Measurements from ENCODE around the gene MEIKIN. TPM values are rescaled to one million over a fixed set of nuclear protein-coding genes. Genes with fewer than 3 reads are reported as not detected.
A peak's percentile ranks its signal among the peaks of the same experiment; 100 is the strongest.
"Not testable (repeated sequence)": the region's sequence is repeated elsewhere in the genome, so short reads cannot be mapped to it uniquely, and the experiment has no call there.

Gene MEIKIN
- total and polyA plus RNA-seq, 2 experiments from 2014 or later, result not detected

DNA sequence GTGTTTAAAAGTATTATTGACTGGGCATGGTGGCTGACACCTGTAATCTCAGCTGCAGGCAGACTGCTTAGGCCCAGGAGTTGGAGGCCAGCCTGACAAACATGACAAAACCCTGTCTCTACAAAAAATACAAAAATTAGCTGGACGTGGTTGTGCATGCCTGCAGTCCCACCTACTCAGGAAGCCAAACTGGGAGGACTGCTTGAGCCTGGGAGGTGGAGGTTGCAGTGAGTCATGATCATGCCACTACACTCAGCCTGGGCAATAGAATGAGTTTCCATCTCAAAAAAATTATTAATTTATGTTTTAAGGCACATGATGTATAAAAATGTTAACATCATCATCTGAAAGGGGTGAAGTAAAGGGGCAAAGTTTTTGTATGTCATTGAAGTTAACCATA is 98.9 kb downstream of the MEIKIN start:
- H3K27me3 ChIP-seq, result no peaks in the 10 kb centered on the region
- no peaks in the 10 kb centered on the region for H3K9me3 ChIP-seq (ENCODE audit: low read depth)
- no peaks in the 10 kb centered on the region for H3K36me3 ChIP-seq
- no peak overlapping the region for H3K4me3 ChIP-seq
- DNase-seq (ENCODE audit: low read depth in 1 of 2, low spot score in 1 of 2), result no peak
- H3K4me1 ChIP-seq (ENCODE audit: low read depth), result no peaks in the 10 kb centered on the region
- H3K27ac ChIP-seq, result no peak overlapping the region
- TF ChIP-seq, protein P1, sequence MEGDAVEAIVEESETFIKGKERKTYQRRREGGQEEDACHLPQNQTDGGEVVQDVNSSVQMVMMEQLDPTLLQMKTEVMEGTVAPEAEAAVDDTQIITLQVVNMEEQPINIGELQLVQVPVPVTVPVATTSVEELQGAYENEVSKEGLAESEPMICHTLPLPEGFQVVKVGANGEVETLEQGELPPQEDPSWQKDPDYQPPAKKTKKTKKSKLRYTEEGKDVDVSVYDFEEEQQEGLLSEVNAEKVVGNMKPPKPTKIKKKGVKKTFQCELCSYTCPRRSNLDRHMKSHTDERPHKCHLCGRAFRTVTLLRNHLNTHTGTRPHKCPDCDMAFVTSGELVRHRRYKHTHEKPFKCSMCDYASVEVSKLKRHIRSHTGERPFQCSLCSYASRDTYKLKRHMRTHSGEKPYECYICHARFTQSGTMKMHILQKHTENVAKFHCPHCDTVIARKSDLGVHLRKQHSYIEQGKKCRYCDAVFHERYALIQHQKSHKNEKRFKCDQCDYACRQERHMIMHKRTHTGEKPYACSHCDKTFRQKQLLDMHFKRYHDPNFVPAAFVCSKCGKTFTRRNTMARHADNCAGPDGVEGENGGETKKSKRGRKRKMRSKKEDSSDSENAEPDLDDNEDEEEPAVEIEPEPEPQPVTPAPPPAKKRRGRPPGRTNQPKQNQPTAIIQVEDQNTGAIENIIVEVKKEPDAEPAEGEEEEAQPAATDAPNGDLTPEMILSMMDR (IDR thresholded peaks at IDR 0.05; ENCODE audit: low read depth, low read length), result no peak

DNA sequence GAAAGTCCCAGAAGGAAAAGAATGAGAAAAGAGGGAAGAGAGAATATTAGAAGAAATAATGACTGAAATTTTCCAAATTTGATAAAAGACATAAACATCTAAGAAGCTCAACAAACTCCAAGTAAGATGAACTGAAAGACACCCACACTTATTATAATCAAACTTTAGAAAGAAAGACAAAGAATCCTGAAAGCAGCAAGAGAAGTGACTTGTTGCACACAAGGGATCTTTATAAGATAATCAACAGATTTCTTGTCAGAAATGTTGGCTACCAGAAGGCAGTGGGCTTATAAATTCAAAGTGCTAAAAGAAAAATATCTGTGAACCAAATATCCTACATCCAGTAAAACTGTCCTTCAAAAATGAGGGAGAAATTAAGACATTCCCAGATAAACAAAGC is 99.6 kb downstream of the MEIKIN start:
- DNase-seq (ENCODE audit: low read depth in 1 of 2, low spot score in 1 of 2), result no peak
- Histone ChIP-seq H3K9me3 (ENCODE audit: low read depth) (no peaks in the 10 kb centered on the region), H3K27me3 (no peaks in the 10 kb centered on the region), H3K36me3 (no peaks in the 10 kb centered on the region), H3K27ac (no peak overlapping the region), H3K4me3 (no peak overlapping the region), H3K4me1 (ENCODE audit: low read depth) (no peaks in the 10 kb centered on the region)
- TF ChIP-seq, protein P1 (IDR thresholded peaks at IDR 0.05; ENCODE audit: low read depth, low read length), result no peak

DNA sequence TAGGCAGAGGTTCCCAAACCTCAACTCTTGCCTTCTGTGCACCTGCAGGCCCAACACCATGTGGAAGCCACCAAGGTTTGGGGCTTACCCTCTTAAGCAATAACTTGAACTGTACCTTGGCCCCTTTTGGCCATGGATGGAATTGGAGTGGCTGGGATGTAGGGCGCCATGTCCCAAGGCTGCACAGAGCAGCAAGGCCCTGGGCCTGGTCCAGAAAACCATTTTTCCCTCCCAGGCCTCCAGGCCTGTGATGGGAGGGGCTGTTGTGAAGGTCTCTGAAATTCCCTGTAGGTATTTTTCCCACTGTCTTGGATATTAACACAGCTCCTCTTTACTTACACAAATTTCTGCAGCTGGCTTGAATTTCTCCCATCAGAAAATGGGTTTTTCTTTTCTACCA is 102.5 kb downstream of the MEIKIN start:
- H3K27ac ChIP-seq; H3K27me3 ChIP-seq; H3K4me3 ChIP-seq; H3K9me3 ChIP-seq (ENCODE audit: low read depth); DNase-seq (ENCODE audit: low read depth in 1 of 2, low spot score in 1 of 2); H3K4me1 ChIP-seq (ENCODE audit: low read depth); H3K36me3 ChIP-seq: not testable (repeated sequence)

DNA sequence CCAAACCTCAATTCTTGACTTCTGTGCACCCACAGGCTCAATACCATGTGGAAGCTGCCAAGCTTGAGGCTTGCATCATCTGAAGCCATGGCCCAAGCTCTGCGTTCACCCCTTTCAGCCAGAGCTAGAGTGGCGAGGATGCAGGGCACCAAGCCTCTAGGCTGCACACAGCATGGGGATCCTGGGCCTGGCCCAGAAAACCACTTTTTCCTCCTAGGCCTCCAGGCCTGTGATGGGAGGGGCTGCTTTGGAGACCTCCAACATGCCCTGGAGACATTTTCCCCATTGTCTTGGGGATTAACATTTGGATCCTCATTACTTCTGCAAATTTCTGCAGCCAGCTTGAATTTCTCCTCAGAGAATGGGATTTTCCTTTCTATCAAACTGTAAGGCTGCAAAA is 112.8 kb downstream of the MEIKIN start:
- not testable (repeated sequence) for H3K9me3 ChIP-seq (ENCODE audit: low read depth); H3K36me3 ChIP-seq; H3K4me3 ChIP-seq; H3K27me3 ChIP-seq; H3K27ac ChIP-seq; DNase-seq (ENCODE audit: low read depth in 1 of 2, low spot score in 1 of 2); H3K4me1 ChIP-seq (ENCODE audit: low read depth)

DNA sequence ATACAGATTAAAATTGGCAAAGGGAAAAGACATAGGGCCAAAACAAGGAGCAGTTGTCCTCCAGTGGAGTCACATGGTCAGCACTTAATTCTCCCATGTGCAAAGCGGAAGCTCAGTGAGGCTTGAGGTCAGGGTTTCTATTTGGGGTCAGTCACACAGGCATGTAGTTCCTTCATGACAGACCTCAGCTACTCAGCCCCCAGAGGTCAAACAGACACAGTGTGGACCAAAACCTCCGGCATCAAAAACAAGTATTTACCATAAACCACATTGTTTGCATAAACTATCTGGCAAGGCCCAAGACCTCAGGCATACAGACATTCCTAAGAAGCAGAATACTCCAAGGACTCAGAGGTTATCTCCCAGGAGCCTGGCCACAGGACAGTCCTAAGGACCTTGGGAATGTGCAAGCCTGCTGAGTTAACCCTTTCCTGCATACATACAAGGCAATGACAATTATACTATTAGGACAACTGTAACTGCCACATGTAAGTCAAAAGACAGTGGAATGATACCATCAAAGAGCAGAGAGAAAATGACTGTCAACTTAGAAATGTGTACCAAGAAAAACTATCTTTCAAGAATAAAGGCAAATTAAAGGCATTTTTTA is 120.0 kb downstream of the MEIKIN start:
- TF ChIP-seq, protein P1 (IDR thresholded peaks at IDR 0.05; ENCODE audit: low read depth, low read length), result no peak
- H3K4me3 ChIP-seq, result no peak overlapping the region
- peak in 1 of 2 donors; percentile 1 for DNase-seq (ENCODE audit: low read depth in 1 of 2, low spot score in 1 of 2)
- H3K36me3 ChIP-seq, result no peaks in the 10 kb centered on the region
- H3K4me1 ChIP-seq (ENCODE audit: low read depth), result peaks cover 15% of the 10 kb centered on the region
- no peaks in the 10 kb centered on the region for H3K9me3 ChIP-seq (ENCODE audit: low read depth)
- no peaks in the 10 kb centered on the region for H3K27me3 ChIP-seq
- H3K27ac ChIP-seq, result no peak overlapping the region

DNA sequence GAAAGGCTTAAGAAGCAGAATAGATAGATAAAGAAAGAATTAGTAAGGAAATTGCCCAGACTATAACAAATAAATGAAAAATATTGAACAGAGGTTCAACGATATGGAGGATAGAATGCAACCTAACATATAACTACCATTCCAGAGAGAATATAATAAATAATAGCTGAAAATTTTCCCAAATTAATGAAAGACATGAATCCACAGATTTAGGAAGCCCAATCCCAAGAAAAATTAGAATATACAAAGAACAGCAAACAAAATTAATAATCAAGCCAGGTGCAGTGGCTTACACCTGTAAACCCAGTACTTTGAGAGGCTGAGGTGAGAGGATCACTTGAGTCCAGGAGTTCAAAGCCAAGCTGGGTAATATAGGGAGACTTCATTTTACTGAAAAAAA is 120.8 kb downstream of the MEIKIN start:
- no peaks in the 10 kb centered on the region for H3K9me3 ChIP-seq (ENCODE audit: low read depth)
- no peaks in the 10 kb centered on the region for H3K27me3 ChIP-seq
- H3K4me3 ChIP-seq, result no peak overlapping the region
- H3K27ac ChIP-seq, result no peak overlapping the region
- no peak for DNase-seq (ENCODE audit: low read depth in 1 of 2, low spot score in 1 of 2)
- H3K36me3 ChIP-seq, result no peaks in the 10 kb centered on the region
- TF ChIP-seq, protein P1 (IDR thresholded peaks at IDR 0.05; ENCODE audit: low read depth, low read length), result no peak
- peaks cover 15% of the 10 kb centered on the region for H3K4me1 ChIP-seq (ENCODE audit: low read depth)

DNA sequence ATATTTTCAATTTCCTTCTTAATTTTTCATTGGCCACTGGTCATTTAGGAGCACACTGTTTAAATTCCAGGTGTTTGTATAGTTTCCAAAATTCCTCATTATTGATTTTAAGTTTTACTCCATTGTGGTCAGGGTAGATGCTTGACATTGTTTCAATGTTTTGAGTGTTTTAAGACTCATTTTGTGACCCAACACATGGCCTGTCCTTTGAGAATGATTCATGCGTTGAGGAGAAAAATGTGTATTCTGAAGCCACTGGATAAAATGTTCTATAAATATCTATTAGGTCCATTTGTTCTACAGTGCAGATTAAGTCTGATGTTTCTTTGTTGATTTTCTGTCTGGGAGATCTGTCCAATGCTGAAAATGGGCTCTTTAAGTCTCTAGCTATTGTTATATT is 124.2 kb downstream of the MEIKIN start:
- no peaks in the 10 kb centered on the region for H3K9me3 ChIP-seq (ENCODE audit: low read depth)
- DNase-seq (ENCODE audit: low read depth in 1 of 2, low spot score in 1 of 2), result no peak
- TF ChIP-seq, protein P1 (IDR thresholded peaks at IDR 0.05; ENCODE audit: low read depth, low read length), result no peak
- H3K27me3 ChIP-seq, result no peaks in the 10 kb centered on the region
- H3K4me1 ChIP-seq (ENCODE audit: low read depth), result peaks cover 15% of the 10 kb centered on the region
- no peaks in the 10 kb centered on the region for H3K36me3 ChIP-seq
- H3K4me3 ChIP-seq, result no peak overlapping the region
- no peak overlapping the region for H3K27ac ChIP-seq

All from cardiac muscle cell (in vitro differentiated cells and primary cell).